ENCODE data around the gene CCNI. TPM values are rescaled to one million over a fixed set of nuclear protein-coding genes. Genes with fewer than 3 reads are reported as not detected.
A peak's percentile ranks its signal among the peaks of the same experiment; 100 is the strongest.

CCNI gene
- total RNA-seq, result 206 TPM

GRCh38 chr4:77075869-77076799 is at the start of gene CCNI:
Gene CCNI, minus strand, starts transcription at chr4:77075989. Its CDS starts 9,627 bp downstream, at chr4:77066362.
- H3K4me1 ChIP-seq, result peaks cover 47% of the 10 kb centered on the region

GRCh38 chr4:77124576-77124975 is 48.8 kb upstream of the CCNI start:
- no peaks in the 10 kb centered on the region for H3K9me3 ChIP-seq
- no peak overlapping the region for H3K27ac ChIP-seq
- no peaks in the 10 kb centered on the region for H3K36me3 ChIP-seq
- intact Hi-C loops (cut with DNase I), result no loop called here
- H3K4me1 ChIP-seq, result peaks cover 5% of the 10 kb centered on the region
- no peak for TF ChIP-seq POLR2A (IDR thresholded peaks at IDR 0.05)
- TF ChIP-seq POLR2AphosphoS5 (IDR thresholded peaks at IDR 0.05; ENCODE audit: insufficient read depth in 1 of 2, low read depth in 1 of 2), result no peak
- TF ChIP-seq CTCF (IDR thresholded peaks at IDR 0.05), result no peak
- DNase-seq (ENCODE audit: extremely low spot score in 2 of 2), result no peak
- H3K4me3 ChIP-seq, result no peak overlapping the region
- H3K27me3 ChIP-seq, result no peaks in the 10 kb centered on the region

More at GRCh38 chr4:77075869-77076799, at the start of gene CCNI:
- TF ChIP-seq POLR2AphosphoS5 (IDR thresholded peaks at IDR 0.05; ENCODE audit: insufficient read depth in 1 of 2, low read depth in 1 of 2) (peak; percentile 97 to 99), CTCF (IDR thresholded peaks at IDR 0.05) (no peak), POLR2A (IDR thresholded peaks at IDR 0.05) (peak in 1 of 2 donors; percentile 82)
- Histone ChIP-seq H3K36me3 (no peaks in the 10 kb centered on the region), H3K9me3 (no peaks in the 10 kb centered on the region), H3K27ac (peak within 1 kb of the TSS; percentile 100), H3K27me3 (no peaks in the 10 kb centered on the region), H3K4me3 (peak within 1 kb of the TSS; percentile 88 to 98)
- DNase-seq (ENCODE audit: extremely low spot score in 2 of 2), result peak in 1 of 2 donors; percentile 98
- intact Hi-C loops (cut with DNase I), result loop anchor here (2.0 kb wide), 1 partner anchor 81 kb away; the partner anchor contains the start of gene CCNG2

GRCh38 chr4:77123411-77123810 is 47.6 kb upstream of the CCNI start:
- intact Hi-C loops (cut with DNase I), result no loop called here
- no peaks in the 10 kb centered on the region for H3K9me3 ChIP-seq

GRCh38 chr4:77122656-77123055 is 46.9 kb upstream of the CCNI start:
- Histone ChIP-seq H3K36me3 (no peaks in the 10 kb centered on the region), H3K27me3 (no peaks in the 10 kb centered on the region), H3K9me3 (no peaks in the 10 kb centered on the region), H3K27ac (no peak overlapping the region), H3K4me1 (peaks cover 5% of the 10 kb centered on the region), H3K4me3 (no peak overlapping the region)
- DNase-seq (ENCODE audit: extremely low spot score in 2 of 2), result no peak
- TF ChIP-seq CTCF (IDR thresholded peaks at IDR 0.05) (no peak), POLR2AphosphoS5 (IDR thresholded peaks at IDR 0.05; ENCODE audit: insufficient read depth in 1 of 2, low read depth in 1 of 2) (no peak), POLR2A (IDR thresholded peaks at IDR 0.05) (no peak)
- intact Hi-C loops (cut with DNase I), result no loop called here

More at GRCh38 chr4:77123411-77123810, 47.6 kb upstream of the CCNI start:
- Histone ChIP-seq H3K4me3 (no peak overlapping the region), H3K36me3 (no peaks in the 10 kb centered on the region), H3K27me3 (no peaks in the 10 kb centered on the region), H3K4me1 (peaks cover 5% of the 10 kb centered on the region), H3K27ac (no peak overlapping the region)
- DNase-seq (ENCODE audit: extremely low spot score in 2 of 2), result no peak
- no peak for TF ChIP-seq POLR2AphosphoS5 (IDR thresholded peaks at IDR 0.05; ENCODE audit: insufficient read depth in 1 of 2, low read depth in 1 of 2)
- no peak for TF ChIP-seq POLR2A (IDR thresholded peaks at IDR 0.05)
- no peak for TF ChIP-seq CTCF (IDR thresholded peaks at IDR 0.05)
